Measurements from ENCODE around the gene TBX10. TPM values are rescaled to one million over a fixed set of nuclear protein-coding genes. Genes with fewer than 3 reads are reported as not detected.

The TBX10 gene
- total and polyA plus RNA-seq, 2 of the 8 experiments (the other 6 are each of a cell fraction or from before 2014, with no cell fraction given) = 0.09 TPM; not detected in 1

GRCh38 chr11:67627812-67628624 lies 11.5 kb downstream of the TBX10 start (continued):
- TF ChIP-seq E2F6 (IDR thresholded peaks at IDR 0.05) = peak; percentile 17; the same call in 1 of the 2 replicates
- TF ChIP-seq YY1 (IDR thresholded peaks at IDR 0.05; ENCODE audit: low read depth, low read length) = no peak
- peak; percentile 63 for TF ChIP-seq TAF7 (optimal IDR thresholded peaks at IDR 0.05; ENCODE audit: borderline replicate concordance, low read depth, low read length)
- no peak for TF ChIP-seq ASH2L (IDR thresholded peaks at IDR 0.05; ENCODE audit: low read length)
- no peak for TF ChIP-seq PHF8 (conservative IDR thresholded peaks at IDR 0.05; ENCODE audit: low read depth, low read length)
- no peak for TF ChIP-seq TCF12 (IDR thresholded peaks at IDR 0.05; ENCODE audit: low read depth, low read length)
- no peak for TF ChIP-seq EP300 (IDR thresholded peaks at IDR 0.05; ENCODE audit: borderline replicate concordance in 1 of 2, low read depth in 2 of 2, low read length in 2 of 2)
- no peak for TF ChIP-seq USF2 (IDR thresholded peaks at IDR 0.05; ENCODE audit: low read length)
- no peak for TF ChIP-seq CTCF (IDR thresholded peaks at IDR 0.05; ENCODE audit: control extremely low read depth in 1 of 3, insufficient read depth in 1 of 3, low read depth in 1 of 3, low read length in 3 of 3)
- TF ChIP-seq HDAC2 (IDR thresholded peaks at IDR 0.05; ENCODE audit: borderline replicate concordance in 1 of 2, low read depth in 2 of 2, low read length in 2 of 2) = no peak
- TF ChIP-seq FOSL1 (IDR thresholded peaks at IDR 0.05; ENCODE audit: insufficient read depth, low read depth, low read length) = no peak
- no peak for TF ChIP-seq SP1 (IDR thresholded peaks at IDR 0.05; ENCODE audit: low read depth, low read length)
- no peak for TF ChIP-seq JUND (IDR thresholded peaks at IDR 0.05; ENCODE audit: low read length)
- TF ChIP-seq SIRT6 (IDR thresholded peaks at IDR 0.05; ENCODE audit: low read length) = peak; percentile 65
- TF ChIP-seq BACH1 (IDR thresholded peaks at IDR 0.05; ENCODE audit: low read length) = no peak
- no peak for TF ChIP-seq TEAD4 (IDR thresholded peaks at IDR 0.05; ENCODE audit: low read depth, low read length)
- no peak for TF ChIP-seq JUN (IDR thresholded peaks at IDR 0.05; ENCODE audit: low read depth, low read length)
- TF ChIP-seq ATF3 (IDR thresholded peaks at IDR 0.05; ENCODE audit: insufficient read depth, low read depth, low read length) = no peak
- no peak for TF ChIP-seq SP2 (IDR thresholded peaks at IDR 0.05; ENCODE audit: low read length)
